Hepatocyte (in vitro differentiated cells): ENCODE data around the gene CHN2.

Experiments used
- EZH2 ChIP-seq: fragments of 200-600 bp; sonication (generic); IDR thresholded peaks from 2 replicates; pipeline ENCODE4 v1.6.1; 2016; ENCODE audit warnings: antibody characterized with exemption, mild to moderate bottlenecking, borderline replicate concordance
- TF ChIP-seq, protein P1 (sequence below): fragments of 200-600 bp; sonication (generic); IDR thresholded peaks from 2 replicates; pipeline ENCODE4 v1.5.1; 2016; ENCODE audit warnings: antibody characterized with exemption, mild to moderate bottlenecking; ENCODE audit not compliant: poor library complexity

DNA sequence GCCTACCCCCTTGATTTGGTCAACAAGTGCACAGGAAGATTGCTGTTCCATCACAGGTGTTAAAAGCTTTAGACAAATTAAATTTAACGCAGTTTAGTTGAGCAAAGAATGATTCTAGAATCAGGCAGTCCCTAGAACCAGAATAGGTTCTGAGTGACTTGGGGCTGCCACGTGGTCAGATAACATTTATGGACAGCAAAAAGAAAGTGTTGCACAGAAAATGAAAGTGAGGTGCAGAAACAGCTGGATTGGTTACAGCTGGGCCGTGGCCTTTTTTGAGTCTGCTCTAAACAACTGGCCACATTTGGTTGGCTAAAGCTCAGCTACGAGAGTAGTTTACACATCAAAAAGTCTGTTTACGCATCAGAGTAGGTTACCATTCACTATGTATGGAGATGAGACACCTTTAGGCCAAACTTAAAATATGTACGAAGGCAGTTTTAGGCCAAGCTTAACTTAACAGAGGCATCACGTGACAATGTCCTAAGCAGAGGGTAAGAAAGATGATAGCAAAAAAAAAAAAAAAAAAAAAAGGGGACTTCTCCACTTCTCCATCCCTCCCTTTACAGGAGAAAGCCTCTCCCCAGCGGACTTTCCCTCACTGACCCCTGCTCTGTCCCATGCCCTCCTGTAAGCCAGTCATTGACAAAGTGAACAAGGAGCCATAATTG is 235.8 kb downstream of the CHN2 start:
- TF ChIP-seq, protein P1, sequence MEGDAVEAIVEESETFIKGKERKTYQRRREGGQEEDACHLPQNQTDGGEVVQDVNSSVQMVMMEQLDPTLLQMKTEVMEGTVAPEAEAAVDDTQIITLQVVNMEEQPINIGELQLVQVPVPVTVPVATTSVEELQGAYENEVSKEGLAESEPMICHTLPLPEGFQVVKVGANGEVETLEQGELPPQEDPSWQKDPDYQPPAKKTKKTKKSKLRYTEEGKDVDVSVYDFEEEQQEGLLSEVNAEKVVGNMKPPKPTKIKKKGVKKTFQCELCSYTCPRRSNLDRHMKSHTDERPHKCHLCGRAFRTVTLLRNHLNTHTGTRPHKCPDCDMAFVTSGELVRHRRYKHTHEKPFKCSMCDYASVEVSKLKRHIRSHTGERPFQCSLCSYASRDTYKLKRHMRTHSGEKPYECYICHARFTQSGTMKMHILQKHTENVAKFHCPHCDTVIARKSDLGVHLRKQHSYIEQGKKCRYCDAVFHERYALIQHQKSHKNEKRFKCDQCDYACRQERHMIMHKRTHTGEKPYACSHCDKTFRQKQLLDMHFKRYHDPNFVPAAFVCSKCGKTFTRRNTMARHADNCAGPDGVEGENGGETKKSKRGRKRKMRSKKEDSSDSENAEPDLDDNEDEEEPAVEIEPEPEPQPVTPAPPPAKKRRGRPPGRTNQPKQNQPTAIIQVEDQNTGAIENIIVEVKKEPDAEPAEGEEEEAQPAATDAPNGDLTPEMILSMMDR, result no peak
- TF ChIP-seq EZH2, result no peak
